SKM-1 treated with dmso at 0.1 percent for 144 hours (cell line): ENCODE results near the gene RBM12.

ENCODE experiments used
- DNase-seq: peaks from one replicate; lab custom pipeline; 2025; ENCODE audit not compliant: unreplicated experiment; lab: John Stamatoyannopoulos, UW

RBM12 gene

DNA sequence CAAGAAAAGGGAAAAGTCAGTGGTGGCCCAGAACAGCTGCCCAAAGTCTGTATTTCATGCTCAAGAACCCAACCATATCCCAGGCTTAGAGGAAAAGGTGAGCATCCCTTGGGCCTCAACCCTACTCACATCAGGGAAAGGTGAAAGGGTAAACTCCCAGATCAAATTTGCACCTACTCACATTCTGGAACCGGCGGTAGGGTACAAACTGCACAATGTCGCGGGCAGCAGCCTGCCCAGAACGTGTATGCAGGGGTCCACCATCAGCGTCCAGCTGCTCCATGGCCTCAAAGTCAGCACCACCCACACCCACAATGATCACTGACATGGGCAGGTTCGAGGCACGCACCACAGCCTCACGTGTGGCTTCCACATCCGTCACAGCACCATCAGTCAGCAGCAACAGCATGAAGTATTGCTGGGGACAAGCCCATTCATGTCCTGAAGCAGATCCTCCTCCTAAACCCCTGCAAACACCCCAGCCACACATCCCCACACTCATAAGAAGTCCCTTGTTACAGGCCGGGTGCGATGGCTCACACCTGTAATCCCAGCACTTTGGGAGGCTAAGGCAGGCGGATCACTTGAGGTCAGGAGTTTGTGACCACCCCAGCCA, 38.2 kb downstream of the RBM12 start:
- DNase-seq = no peak

- no peak for DNase-seq
Measured at GRCh38 chr20:35625584-35626385, 38.9 kb downstream of the RBM12 start.

GRCh38 chr20:35621560-35621946, 43.1 kb downstream of the RBM12 start:
- no peak for DNase-seq

DNA sequence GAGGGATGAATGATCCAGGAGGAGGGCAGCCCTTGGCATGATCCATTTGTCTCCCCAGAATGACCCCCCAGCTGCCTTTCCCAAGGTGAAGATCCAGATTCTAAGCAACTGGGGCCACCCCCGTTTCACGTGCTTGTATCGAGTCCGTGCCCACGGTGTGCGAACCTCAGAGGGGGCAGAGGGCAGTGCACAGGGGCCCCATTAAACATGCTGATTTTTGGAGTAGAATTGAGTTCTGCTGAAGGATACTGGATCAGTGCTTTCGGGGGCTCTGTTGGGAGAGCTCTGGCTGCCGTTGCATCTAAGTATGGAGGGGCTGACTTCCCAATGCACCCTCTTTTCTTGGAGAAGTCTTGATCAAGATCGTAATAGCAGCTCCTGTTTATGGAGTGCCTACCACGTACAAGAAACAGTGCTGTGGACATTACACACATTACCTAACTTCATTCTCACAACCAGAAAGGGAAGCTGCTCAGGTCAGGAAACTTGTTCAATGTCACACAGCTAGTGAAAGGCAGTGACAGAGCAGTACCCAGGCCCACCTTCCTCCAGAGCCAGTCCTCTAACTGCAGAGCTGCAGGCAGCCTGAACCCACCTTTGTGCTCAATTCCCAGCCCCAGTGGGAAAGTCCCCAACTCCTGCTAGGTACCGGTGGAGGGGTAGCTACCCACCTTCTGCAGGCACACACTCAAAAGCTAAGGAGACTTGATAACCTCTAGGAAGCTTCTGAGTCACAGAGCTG, 43.7 kb downstream of the RBM12 start:
- DNase-seq = no peak

GRCh38 chr20:35619196-35620095, 45.3 kb downstream of the RBM12 start:
- DNase-seq = peak; percentile 28

- DNase-seq = no peak
Measured at GRCh38 chr20:35618263-35619131, 46.2 kb downstream of the RBM12 start.

GRCh38 chr20:35617397-35618262, 47.1 kb downstream of the RBM12 start:
- DNase-seq = peak; percentile 49

DNA sequence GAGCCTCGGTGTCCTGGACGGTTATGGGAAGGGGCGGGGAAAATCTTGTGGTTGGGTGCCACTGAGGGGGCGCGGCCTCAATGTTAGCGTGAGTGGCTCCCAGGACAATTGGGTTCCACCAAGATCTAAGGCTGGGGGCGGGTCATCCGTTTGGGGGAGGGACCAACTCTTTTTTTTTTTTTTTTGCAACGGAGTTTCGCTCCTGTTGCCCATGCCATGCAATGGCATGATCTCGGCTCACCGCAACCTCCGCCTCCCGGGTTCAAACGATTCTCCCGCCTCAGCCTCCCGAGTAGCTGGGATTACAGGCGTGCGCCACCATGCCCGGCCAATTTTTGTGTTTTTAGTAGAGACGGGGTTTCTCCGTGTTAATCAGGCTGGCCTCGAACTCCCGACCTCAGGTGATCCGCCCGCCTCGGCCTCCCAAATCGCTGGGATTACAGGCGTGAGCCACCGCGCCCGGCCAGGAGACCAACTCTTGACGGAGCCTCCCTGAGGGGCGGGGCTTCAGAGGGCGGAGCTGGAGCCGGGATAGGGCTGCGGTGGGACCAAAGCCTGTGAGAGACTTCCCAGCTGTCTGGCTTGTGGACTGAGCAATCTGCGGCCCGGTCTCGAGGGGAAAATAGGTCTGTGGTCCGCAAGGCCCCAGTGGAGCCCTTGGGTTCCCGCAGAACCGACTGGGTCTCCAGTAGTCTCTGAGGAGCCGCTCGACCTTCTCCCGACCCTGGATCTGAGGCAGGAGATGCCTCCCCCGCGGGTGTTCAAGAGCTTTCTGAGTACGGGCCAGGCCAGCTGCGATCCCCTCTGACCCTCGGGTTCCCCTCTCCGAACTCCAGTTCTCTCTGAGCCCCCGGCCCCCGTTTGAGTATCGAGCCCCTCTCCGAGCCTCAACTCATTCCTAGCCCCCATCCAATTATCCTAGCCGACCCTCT, 48.0 kb downstream of the RBM12 start:
- peak; percentile 63 for DNase-seq

- DNase-seq = peak; percentile 99
Measured at GRCh38 chr20:35615667-35616464, 48.8 kb downstream of the RBM12 start, which contains the start of gene SPAG4. Gene SPAG4 (plus strand): TSS chr20:35615829. CDS start chr20:35616004, 175 bp downstream.

GRCh38 chr20:35611482-35611881, 53.2 kb downstream of the RBM12 start:
- no peak for DNase-seq

- no peak for DNase-seq
Measured at GRCh38 chr20:35610833-35611427, 53.8 kb downstream of the RBM12 start.

GRCh38 chr20:35607003-35607735, 57.5 kb downstream of the RBM12 start:
- no peak for DNase-seq

DNA sequence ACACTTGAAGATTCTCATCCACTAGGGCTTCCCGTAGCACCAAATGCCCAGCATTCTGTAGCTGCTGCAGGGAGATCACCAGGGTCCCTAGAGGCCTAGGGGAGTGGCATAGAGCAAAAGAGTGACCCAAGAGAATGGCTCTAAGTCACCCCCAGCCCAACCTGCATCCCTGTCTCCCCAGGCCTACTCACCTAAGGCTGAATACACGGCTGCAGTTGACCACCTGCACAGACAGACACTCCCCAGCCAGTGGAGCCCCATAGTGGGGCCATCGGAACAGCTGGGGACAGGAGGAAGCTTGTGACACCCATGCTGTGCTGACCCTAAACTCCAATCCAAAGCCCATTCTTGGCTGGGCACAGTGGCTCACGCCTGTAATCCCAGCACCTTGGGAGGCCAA, 58.6 kb downstream of the RBM12 start:
- DNase-seq = no peak

DNA sequence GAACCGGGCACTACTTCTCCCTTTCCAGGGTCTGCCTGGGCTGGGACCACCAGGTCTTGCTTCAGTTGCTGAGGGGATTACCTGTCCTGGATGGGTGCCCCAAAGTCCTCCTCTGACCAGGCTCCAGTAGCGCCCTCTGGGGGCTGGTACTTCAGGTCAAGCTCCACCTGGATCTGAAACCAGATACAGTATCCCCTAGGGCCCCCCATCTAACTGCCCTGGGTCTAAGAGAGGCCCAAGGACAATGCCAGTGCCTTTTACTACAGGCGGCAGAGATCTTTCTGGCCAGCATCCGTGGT, 60.3 kb downstream of the RBM12 start:
- no peak for DNase-seq

- no peak for DNase-seq
Measured at GRCh38 chr20:35603695-35604448, 60.8 kb downstream of the RBM12 start.
